ENCODE measurements around the gene HYAL1.

Gene HYAL1

GRCh38 chr3:50350213-50350526, 46.8 kb upstream of the HYAL1 start:
- peak overlapping the region; percentile 31 for H3K18ac ChIP-seq (ENCODE audit: low read length)
- H3K9me3 ChIP-seq (ENCODE audit: insufficient read depth, low read depth, low read length): peaks cover 2% of the 10 kb centered on the region
- no peak for DNase-seq
- no peak overlapping the region for H2BK5ac ChIP-seq (ENCODE audit: low read depth, low read length, poor library complexity)
- H2BK120ac ChIP-seq (ENCODE audit: insufficient read depth, low read length, poor library complexity): no peak overlapping the region
- H3K4me3 ChIP-seq (ENCODE audit: low read depth, low read length): peak overlapping the region; percentile 90
- no peak overlapping the region for H2BK12ac ChIP-seq (ENCODE audit: low read length)
- no peak overlapping the region for H3K23ac ChIP-seq (ENCODE audit: low read length)
- H3K4me2 ChIP-seq (ENCODE audit: low read length): peak overlapping the region; percentile 76
- H4K8ac ChIP-seq (ENCODE audit: low read depth, low read length): peak overlapping the region; percentile 64
- H3K14ac ChIP-seq (ENCODE audit: low read length): peak overlapping the region; percentile 63
- H3K27ac ChIP-seq (ENCODE audit: low read depth, low read length): no peak overlapping the region
- peak overlapping the region; percentile 35 for H2AK5ac ChIP-seq (ENCODE audit: low read length)
- peaks cover 2% of the 10 kb centered on the region for H3K79me2 ChIP-seq (ENCODE audit: control insufficient read depth, insufficient read depth, low read length, poor library complexity)
- H3K27me3 ChIP-seq (ENCODE audit: insufficient read depth, low read length): peaks cover under 1% of the 10 kb centered on the region
- peak overlapping the region; percentile 61 for H3K9ac ChIP-seq (ENCODE audit: low read length)
- peak overlapping the region; percentile 22 for H3K4ac ChIP-seq (ENCODE audit: low read depth, low read length)
- H4K12ac ChIP-seq (ENCODE audit: low read depth, low read length): peak overlapping the region; percentile 15
- peaks cover 32 to 35% of the 10 kb centered on the region in 2 experiments for H3K36me3 ChIP-seq (ENCODE audit: control insufficient read depth in 1 of 2, insufficient read depth in 2 of 2, low read length in 2 of 2)
- peak overlapping the region; percentile 47 for H2AFZ ChIP-seq (ENCODE audit: insufficient read depth, low read length, poor library complexity)
- H3K4me1 ChIP-seq (ENCODE audit: control insufficient read depth in 1 of 2, insufficient read depth in 2 of 2, low read length in 2 of 2): peaks cover 17 to 26% of the 10 kb centered on the region in 2 experiments
- H3K79me1 ChIP-seq (ENCODE audit: low read length): peaks cover 5% of the 10 kb centered on the region
- WGBS (ENCODE audit: extremely low coverage, insufficient coverage, insufficient read length): no CpG with 5 or more reads among the region's 7 CpGs
- peak overlapping the region; percentile 22 for H4K91ac ChIP-seq (ENCODE audit: low read depth, low read length)

GRCh38 chr3:50347187-50347813, 43.9 kb upstream of the HYAL1 start:
- Histone ChIP-seq H3K36me3 (ENCODE audit: control insufficient read depth in 1 of 2, insufficient read depth in 2 of 2, low read length in 2 of 2) (peaks cover 12 to 13% of the 10 kb centered on the region in 2 experiments), H2AK5ac (ENCODE audit: low read length) (no peak overlapping the region), H2BK5ac (ENCODE audit: low read depth, low read length, poor library complexity) (no peak overlapping the region), H3K27ac (ENCODE audit: low read depth, low read length) (no peak overlapping the region), H3K9ac (ENCODE audit: low read length) (no peak overlapping the region), H3K79me2 (ENCODE audit: control insufficient read depth, insufficient read depth, low read length, poor library complexity) (peaks cover 2% of the 10 kb centered on the region), H3K4me1 (ENCODE audit: control insufficient read depth in 1 of 2, insufficient read depth in 2 of 2, low read length in 2 of 2) (peaks cover 17 to 26% of the 10 kb centered on the region in 2 experiments), H2BK120ac (ENCODE audit: insufficient read depth, low read length, poor library complexity) (no peak overlapping the region), H2BK12ac (ENCODE audit: low read length) (no peak overlapping the region), H3K27me3 (ENCODE audit: insufficient read depth, low read length) (peaks cover 4% of the 10 kb centered on the region), H3K4me2 (ENCODE audit: low read length) (no peak overlapping the region), H4K8ac (ENCODE audit: low read depth, low read length) (no peak overlapping the region), H3K14ac (ENCODE audit: low read length) (no peak overlapping the region), H3K18ac (ENCODE audit: low read length) (no peak overlapping the region), H4K12ac (ENCODE audit: low read depth, low read length) (no peak overlapping the region), H3K79me1 (ENCODE audit: low read length) (peaks cover 5% of the 10 kb centered on the region), H4K91ac (ENCODE audit: low read depth, low read length) (no peak overlapping the region), H2AFZ (ENCODE audit: insufficient read depth, low read length, poor library complexity) (no peak overlapping the region), H3K4me3 (ENCODE audit: low read depth, low read length) (no peak overlapping the region), H3K4ac (ENCODE audit: low read depth, low read length) (no peak overlapping the region), H3K23ac (ENCODE audit: low read length) (no peak overlapping the region), H3K9me3 (ENCODE audit: insufficient read depth, low read depth, low read length) (peaks cover 2% of the 10 kb centered on the region)
- no CpG with 5 or more reads among the region's 14 CpGs for WGBS (ENCODE audit: extremely low coverage, insufficient coverage, insufficient read length)
- peak; percentile 36 to 70 for DNase-seq

GRCh38 chr3:50345586-50346234, 42.3 kb upstream of the HYAL1 start, which contains the start of gene ZMYND10:
Gene ZMYND10, minus strand, starts transcription at chr3:50345732. Its CDS starts 153 bp downstream, at chr3:50345579.
- Histone ChIP-seq H3K36me3 (ENCODE audit: control insufficient read depth in 1 of 2, insufficient read depth in 2 of 2, low read length in 2 of 2) (peaks cover 12 to 13% of the 10 kb centered on the region in 2 experiments), H3K79me1 (ENCODE audit: low read length) (peaks cover 3% of the 10 kb centered on the region), H3K27ac (ENCODE audit: low read depth, low read length) (no peak within 1 kb of the TSS), H3K27me3 (ENCODE audit: insufficient read depth, low read length) (peaks cover 14% of the 10 kb centered on the region), H3K4ac (ENCODE audit: low read depth, low read length) (no peak within 1 kb of the TSS), H3K9me3 (ENCODE audit: insufficient read depth, low read depth, low read length) (peaks cover 4% of the 10 kb centered on the region), H3K9ac (ENCODE audit: low read length) (peak within 1 kb of the TSS; percentile 66), H2AFZ (ENCODE audit: insufficient read depth, low read length, poor library complexity) (peak within 1 kb of the TSS; percentile 28), H4K91ac (ENCODE audit: low read depth, low read length) (no peak within 1 kb of the TSS), H2BK5ac (ENCODE audit: low read depth, low read length, poor library complexity) (no peak within 1 kb of the TSS), H4K12ac (ENCODE audit: low read depth, low read length) (no peak within 1 kb of the TSS), H3K4me1 (ENCODE audit: control insufficient read depth in 1 of 2, insufficient read depth in 2 of 2, low read length in 2 of 2) (peaks cover 17 to 22% of the 10 kb centered on the region in 2 experiments), H3K4me2 (ENCODE audit: low read length) (peak within 1 kb of the TSS; percentile 82), H3K14ac (ENCODE audit: low read length) (peak within 1 kb of the TSS; percentile 26), H2BK120ac (ENCODE audit: insufficient read depth, low read length, poor library complexity) (no peak within 1 kb of the TSS), H3K23ac (ENCODE audit: low read length) (no peak within 1 kb of the TSS), H2AK5ac (ENCODE audit: low read length) (no peak within 1 kb of the TSS), H3K18ac (ENCODE audit: low read length) (no peak within 1 kb of the TSS), H3K79me2 (ENCODE audit: control insufficient read depth, insufficient read depth, low read length, poor library complexity) (peaks cover 2% of the 10 kb centered on the region), H4K8ac (ENCODE audit: low read depth, low read length) (peak within 1 kb of the TSS; percentile 11), H3K4me3 (ENCODE audit: low read depth, low read length) (peak within 1 kb of the TSS; percentile 56), H2BK12ac (ENCODE audit: low read length) (no peak within 1 kb of the TSS)
- no CpG with 5 or more reads among the region's 45 CpGs for WGBS (ENCODE audit: extremely low coverage, insufficient coverage, insufficient read length)
- peak; percentile 82 to 88 for DNase-seq

- no peak overlapping the region for H4K91ac ChIP-seq (ENCODE audit: low read depth, low read length)
- H2BK5ac ChIP-seq (ENCODE audit: low read depth, low read length, poor library complexity): no peak overlapping the region
- no peak overlapping the region for H2BK120ac ChIP-seq (ENCODE audit: insufficient read depth, low read length, poor library complexity)
- peaks cover 18 to 22% of the 10 kb centered on the region in 2 experiments for H3K4me1 ChIP-seq (ENCODE audit: control insufficient read depth in 1 of 2, insufficient read depth in 2 of 2, low read length in 2 of 2)
- H3K9me3 ChIP-seq (ENCODE audit: insufficient read depth, low read depth, low read length): peaks cover 9% of the 10 kb centered on the region
- no peak overlapping the region for H3K18ac ChIP-seq (ENCODE audit: low read length)
- peak overlapping the region; percentile 11 for H3K9ac ChIP-seq (ENCODE audit: low read length)
- no peak overlapping the region for H2BK12ac ChIP-seq (ENCODE audit: low read length)
- H4K8ac ChIP-seq (ENCODE audit: low read depth, low read length): no peak overlapping the region
- peaks cover 12 to 13% of the 10 kb centered on the region in 2 experiments for H3K36me3 ChIP-seq (ENCODE audit: control insufficient read depth in 1 of 2, insufficient read depth in 2 of 2, low read length in 2 of 2)
- H4K12ac ChIP-seq (ENCODE audit: low read depth, low read length): no peak overlapping the region
- peaks cover 21% of the 10 kb centered on the region for H3K27me3 ChIP-seq (ENCODE audit: insufficient read depth, low read length)
- H3K79me1 ChIP-seq (ENCODE audit: low read length): no peaks in the 10 kb centered on the region
- peak overlapping the region; percentile 82 for H3K4me2 ChIP-seq (ENCODE audit: low read length)
- no peak overlapping the region for H3K23ac ChIP-seq (ENCODE audit: low read length)
- WGBS (ENCODE audit: extremely low coverage, insufficient coverage, insufficient read length): no CpG with 5 or more reads among the region's 8 CpGs
- DNase-seq: no peak
- H2AFZ ChIP-seq (ENCODE audit: insufficient read depth, low read length, poor library complexity): no peak overlapping the region
- H3K79me2 ChIP-seq (ENCODE audit: control insufficient read depth, insufficient read depth, low read length, poor library complexity): no peaks in the 10 kb centered on the region
- H2AK5ac ChIP-seq (ENCODE audit: low read length): no peak overlapping the region
- no peak overlapping the region for H3K14ac ChIP-seq (ENCODE audit: low read length)
- H3K27ac ChIP-seq (ENCODE audit: low read depth, low read length): no peak overlapping the region
- no peak overlapping the region for H3K4ac ChIP-seq (ENCODE audit: low read depth, low read length)
- H3K4me3 ChIP-seq (ENCODE audit: low read depth, low read length): no peak overlapping the region
These were observed 41.6 kb upstream of the HYAL1 start for GRCh38 chr3:50345008-50345407.

Data from trophoblast cell (in vitro differentiated cells and primary cell).